ENCODE results near the gene PHETA1. TPM values are rescaled to one million over a fixed set of nuclear protein-coding genes. Genes with fewer than 3 reads are reported as not detected.

PHETA1 gene
- total RNA-seq, 1 experiment from 2014 or later: 12.4 TPM

- no peak for TF ChIP-seq ZNF423 (CRISPR knock-in tag; IDR thresholded peaks at IDR 0.05)
- no peak for TF ChIP-seq AFF4 (CRISPR knock-in tag; IDR thresholded peaks at IDR 0.05; ENCODE audit: borderline replicate concordance)
- no peak for TF ChIP-seq TEAD4 (CRISPR knock-in tag; IDR thresholded peaks at IDR 0.05)
- TF ChIP-seq ZSCAN18 (CRISPR knock-in tag; IDR thresholded peaks at IDR 0.05): no peak
- no peak for TF ChIP-seq NR2C2 (CRISPR knock-in tag; IDR thresholded peaks at IDR 0.05)
- TF ChIP-seq ERG (CRISPR knock-in tag; IDR thresholded peaks at IDR 0.05): no peak
- TF ChIP-seq NFYB (CRISPR knock-in tag; conservative IDR thresholded peaks at IDR 0.05; ENCODE audit: low read depth): no peak
- no peak for TF ChIP-seq ZNF219 (CRISPR knock-in tag; IDR thresholded peaks at IDR 0.05; ENCODE audit: borderline replicate concordance)
- TF ChIP-seq TP53 (CRISPR knock-in tag; IDR thresholded peaks at IDR 0.05): no peak
- no peak for TF ChIP-seq OVOL2 (CRISPR knock-in tag; IDR thresholded peaks at IDR 0.05; ENCODE audit: borderline replicate concordance)
- TF ChIP-seq KAT7 (CRISPR knock-in tag; IDR thresholded peaks at IDR 0.05; ENCODE audit: borderline replicate concordance): no peak
- no peak for TF ChIP-seq MLX (CRISPR knock-in tag; IDR thresholded peaks at IDR 0.05)
- TF ChIP-seq ATF1 (CRISPR knock-in tag; IDR thresholded peaks at IDR 0.05): no peak
- no peak for TF ChIP-seq HMGXB4 (CRISPR knock-in tag; IDR thresholded peaks at IDR 0.05)
- TF ChIP-seq FOXK1 (CRISPR knock-in tag; IDR thresholded peaks at IDR 0.05): no peak
- Mint-ChIP-seq H3K27ac (no peak overlapping the region), H3K27me3 (ENCODE audit: low read depth) (no peaks in the 10 kb centered on the region), H3K4me3 (no peak overlapping the region), H3K36me3 (no peaks in the 10 kb centered on the region; the same call in 1 of the 2 replicates), H3K9me3 (no peaks in the 10 kb centered on the region), H3K4me1 (no peaks in the 10 kb centered on the region)
- CTCF ChIA-PET: no interaction called here
- DNase-seq (ENCODE audit: low spot score): no peak
- POLR2A ChIA-PET: no interaction called here
- no peak for ATAC-seq
These were observed 53.8 kb downstream of the PHETA1 start for GRCh38 chr12:111314953-111315539.

GRCh38 chr12:111313833-111314259 is 55.0 kb downstream of the PHETA1 start:
- no peaks in the 10 kb centered on the region; the same call in 1 of the 2 replicates for H3K27me3 Mint-ChIP-seq (ENCODE audit: low read depth)
- peak; percentile 97 for ATAC-seq
- ChIA-PET POLR2A (interaction anchor here (0.6 kb wide), 1 partner anchor 108 kb away, joined by 3 read pairs; no protein-coding TSS in a partner anchor), CTCF (interaction anchor here (1.8 kb wide), 1 partner anchor 15 kb away, joined by 8 read pairs; no protein-coding TSS in a partner anchor)
- no peak for TF ChIP-seq CBFB (CRISPR knock-in tag; IDR thresholded peaks at IDR 0.05; ENCODE audit: low read depth)
- TF ChIP-seq ZNF121 (CRISPR knock-in tag; IDR thresholded peaks at IDR 0.05): peak; percentile 48; the same call in 1 of the 2 replicates
- peak; percentile 94 for TF ChIP-seq CTCF (IDR thresholded peaks at IDR 0.05)
- TF ChIP-seq ZNF219 (CRISPR knock-in tag; IDR thresholded peaks at IDR 0.05; ENCODE audit: borderline replicate concordance): no peak
- H3K36me3 Mint-ChIP-seq: no peaks in the 10 kb centered on the region; the same call in 1 of the 2 replicates
- no peak overlapping the region for H3K4me3 Mint-ChIP-seq
- H3K9me3 Mint-ChIP-seq: no peaks in the 10 kb centered on the region
- 0 out of 2 replicates have a peak, but pooled peaks cover 3% of the 10 kb centered on the region for H3K4me1 Mint-ChIP-seq
- peak; percentile 90 for DNase-seq (ENCODE audit: low spot score)
- no peak overlapping the region; the same call in 1 of the 2 replicates for H3K27ac Mint-ChIP-seq

All from WTC11 (cell line).